H9 (cell line): ENCODE results near the gene ACOT7. TPM values are rescaled to one million over a fixed set of nuclear protein-coding genes. Genes with fewer than 3 reads are reported as not detected.

ENCODE experiments used
- DNase-seq: peaks from one replicate; pipeline ENCODE4 v3.0.0-alpha.2; 2017
- H2AFZ ChIP-seq: one replicate; pipeline ENCODE4 v1.6.1; 2013; ENCODE audit warnings: mild to moderate bottlenecking, low read length, control low read depth, moderate library complexity
- H2AK5ac ChIP-seq: 2 replicates; pipeline ENCODE4 v1.6.1; 2013; ENCODE audit warnings: low read length, control low read depth, mixed read lengths; ENCODE audit not compliant: insufficient read length
- H2BK120ac ChIP-seq: one replicate; pipeline ENCODE4 v1.6.1; 2013; ENCODE audit warnings: low read depth, mild to moderate bottlenecking, low read length, control low read depth, inconsistent platforms; ENCODE audit not compliant: poor library complexity, severe bottlenecking
- H2BK12ac ChIP-seq: 2 replicates; pipeline ENCODE4 v1.6.1; 2013; ENCODE audit warnings: low read length, control low read depth, mixed read lengths, low read depth; ENCODE audit not compliant: insufficient read length
- H2BK15ac ChIP-seq: 2 replicates; pipeline ENCODE4 v1.6.1; 2013; ENCODE audit warnings: low read depth, low read length, control low read depth
- H2BK20ac ChIP-seq: one replicate; pipeline ENCODE4 v1.6.1; 2013; ENCODE audit warnings: low read depth, mild to moderate bottlenecking, low read length, control low read depth, inconsistent platforms; ENCODE audit not compliant: poor library complexity, severe bottlenecking
- H2BK5ac ChIP-seq: 2 replicates; pipeline ENCODE4 v1.6.1; 2013; ENCODE audit warnings: low read length, control low read depth, mixed read lengths; ENCODE audit not compliant: insufficient read length
- H3K14ac ChIP-seq: 2 replicates; pipeline ENCODE4 v1.6.1; 2013; ENCODE audit warnings: low read length, control low read depth; ENCODE audit not compliant: insufficient read depth
- H3K18ac ChIP-seq: 2 replicates; pipeline ENCODE4 v1.6.1; 2013; ENCODE audit warnings: low read depth, mild to moderate bottlenecking, mixed read lengths, low read length, control low read depth; ENCODE audit not compliant: insufficient read length
- H3K23ac ChIP-seq: 2 replicates; pipeline ENCODE4 v1.6.1; 2013; ENCODE audit warnings: low read length, control low read depth, mixed read lengths, low read depth; ENCODE audit not compliant: insufficient read length
- H3K23me2 ChIP-seq: 2 replicates; pipeline ENCODE4 v1.6.1; 2013; ENCODE audit warnings: low read depth, mild to moderate bottlenecking, mixed read lengths, low read length, control low read depth; ENCODE audit not compliant: insufficient read length, poor library complexity, severe bottlenecking
- H3K27ac ChIP-seq: 2 replicates; pipeline ENCODE4 v1.5.1; 2013; ENCODE audit warnings: low read length, control low read depth, mixed read lengths, low read depth; ENCODE audit not compliant: insufficient read length
- H3K27me3 ChIP-seq: 2 replicates; pipeline ENCODE4 v1.6.1; 2013; ENCODE audit warnings: low read length, control low read depth, inconsistent platforms; ENCODE audit not compliant: insufficient read depth
- H3K4ac ChIP-seq: 2 replicates; pipeline ENCODE4 v1.6.1; 2013; ENCODE audit warnings: low read depth, mild to moderate bottlenecking, control low read depth, inconsistent platforms, low read length, moderate library complexity
- H3K4me1 ChIP-seq: 2 replicates; pipeline ENCODE4 v1.6.1; 2013; ENCODE audit warnings: low read length, control low read depth, inconsistent platforms; ENCODE audit not compliant: insufficient read depth
- H3K4me2 ChIP-seq: 2 replicates; pipeline ENCODE4 v1.6.1; 2013; ENCODE audit warnings: low read length, control low read depth, mixed read lengths; ENCODE audit not compliant: insufficient read length, insufficient read depth
- H3K56ac ChIP-seq: 2 replicates; pipeline ENCODE4 v1.6.1; 2013; ENCODE audit warnings: low read depth, mild to moderate bottlenecking, mixed read lengths, low read length, control low read depth; ENCODE audit not compliant: insufficient read length
- H3K79me1 ChIP-seq: 2 replicates; pipeline ENCODE4 v1.6.1; 2013; ENCODE audit warnings: low read depth, mild to moderate bottlenecking, moderate library complexity, low read length, control low read depth, inconsistent platforms; ENCODE audit not compliant: insufficient read depth, poor library complexity, severe bottlenecking
- H3K79me2 ChIP-seq: 2 replicates; pipeline ENCODE4 v1.6.1; 2013; ENCODE audit warnings: low read length, control low read depth, inconsistent platforms; ENCODE audit not compliant: insufficient read depth
- H3K9ac ChIP-seq: 2 replicates; pipeline ENCODE4 v1.6.1; 2013; ENCODE audit warnings: low read length, control low read depth, mixed read lengths; ENCODE audit not compliant: insufficient read length; ENCODE audit errors: extremely low read depth
- H3K9me3 ChIP-seq: one replicate; pipeline ENCODE4 v1.6.1; 2013; ENCODE audit warnings: low read depth, low read length, inconsistent platforms; ENCODE audit not compliant: control insufficient read depth
- H3T11ph ChIP-seq: one replicate; pipeline ENCODE4 v1.6.1; 2013; ENCODE audit warnings: mild to moderate bottlenecking, low read length, control low read depth, inconsistent platforms
- H4K20me1 ChIP-seq: one replicate; pipeline ENCODE4 v1.6.1; 2013; ENCODE audit not compliant: control insufficient read depth, insufficient read length, insufficient read depth
- H4K5ac ChIP-seq: 2 replicates; pipeline ENCODE4 v1.6.1; 2013; ENCODE audit warnings: low read depth, mild to moderate bottlenecking, mixed read lengths, low read length, control low read depth; ENCODE audit not compliant: insufficient read length
- H4K8ac ChIP-seq: replicated peaks from 2 replicates; pipeline ENCODE4 v1.6.1; 2013; ENCODE audit warnings: low read length, control low read depth, mixed read lengths, low read depth; ENCODE audit not compliant: insufficient read length
- H4K91ac ChIP-seq: 2 replicates; pipeline ENCODE4 v1.6.1; 2013; ENCODE audit warnings: low read depth, mild to moderate bottlenecking, moderate library complexity, mixed read lengths, low read length, control low read depth; ENCODE audit not compliant: insufficient read length
- H3K27ac Mint-ChIP-seq, 3 experiments: 2 replicates in 2 of 3; 3 replicates in 1 of 3; pipeline ENCODE4 v1.8.0; 2020 to 2021; ENCODE audit warnings: mixed read lengths in 3 of 3, mild to moderate bottlenecking in 1 of 3, moderate library complexity in 1 of 3
- H3K27me3 Mint-ChIP-seq: 2 replicates; pipeline ENCODE4 v1.8.0; 2021; ENCODE audit warnings: low read depth, mild to moderate bottlenecking, moderate library complexity, mixed read lengths
- H3K36me3 Mint-ChIP-seq, 3 experiments: 2 replicates in 2 of 3; 3 replicates in 1 of 3; pipeline ENCODE4 v1.8.0; 2020 to 2021; ENCODE audit warnings: low read depth in 3 of 3, mixed read lengths in 3 of 3; ENCODE audit not compliant: insufficient read depth in 1 of 3
- H3K4me1 Mint-ChIP-seq, 2 experiments: 2 replicates each; pipeline ENCODE4 v1.8.0; 2020; ENCODE audit warnings: mixed read lengths in 2 of 2
- H3K4me3 Mint-ChIP-seq, 2 experiments: 2 replicates in 1 of 2; 3 replicates in 1 of 2; pipeline ENCODE4 v1.8.0; 2020 to 2021; ENCODE audit warnings: mild to moderate bottlenecking in 2 of 2, mixed read lengths in 2 of 2, moderate library complexity in 1 of 2
- H3K9me3 Mint-ChIP-seq, 2 experiments: 2 replicates in 1 of 2; 3 replicates in 1 of 2; pipeline ENCODE4 v1.8.0; 2020; ENCODE audit warnings: mild to moderate bottlenecking in 2 of 2, mixed read lengths in 2 of 2, moderate library complexity in 1 of 2
- WGBS: extraction: QIAGEN DNeasy Blood & Tissue Kit; methylation state at CpG from one replicate; pipeline ENCODE4 v1.1.7; 2013; ENCODE audit warnings: missing lambda C conversion rate, low lambda C conversion rate, mixed read lengths; ENCODE audit not compliant: insufficient read length; ENCODE audit errors: extremely low coverage; 5-methylcytosine and 5-hydroxymethylcytosine counted together
- total RNA-seq: library from RNA; stranded (reverse); gene quantifications from 2 replicates; pipeline ENCODE4 v1.2.1, GENCODE V29; 2021
- TF ChIP-seq, protein P1 (sequence below): fragments of 200-600 bp; sonication (generic); conservative IDR thresholded peaks from 3 replicates; pipeline ENCODE4 v1.8.0; 2021; ENCODE audit warnings: antibody characterized with exemption, mild to moderate bottlenecking

ACOT7 gene
- total RNA-seq, 1 experiment from 2014 or later, result 87.4 TPM

DNA sequence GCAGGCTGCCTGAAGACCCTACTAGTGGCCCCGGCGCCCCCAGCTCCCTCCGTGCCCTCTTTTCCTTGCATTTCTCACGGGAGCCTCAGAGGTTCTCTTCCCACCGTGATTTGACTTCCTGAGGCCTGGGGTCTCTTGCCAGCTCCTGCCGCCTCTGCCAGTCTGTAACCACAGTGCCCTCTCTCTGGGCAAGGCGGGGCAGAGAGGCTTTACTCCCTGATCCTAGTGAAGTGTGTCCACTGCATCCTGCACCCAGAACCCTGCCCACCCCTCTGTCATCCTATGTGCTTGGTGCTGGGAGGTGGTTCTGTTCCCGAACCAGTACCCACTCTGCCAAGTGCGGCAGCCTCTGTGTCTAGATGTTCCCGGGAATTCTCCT, 33.4 kb upstream of the ACOT7 start:
- H4K5ac ChIP-seq, result no peak overlapping the region
- peaks cover 3% of the 10 kb centered on the region for H3K23me2 ChIP-seq
- H3K79me2 ChIP-seq, result no peaks in the 10 kb centered on the region
- H2AFZ ChIP-seq, result no peak overlapping the region
- H3K27me3 ChIP-seq, result peaks cover 31% of the 10 kb centered on the region; the same call in 1 of the 2 replicates
- Mint-ChIP-seq H3K36me3 (no peaks in the 10 kb centered on the region), H3K9me3 (peaks cover 0 to 3% of the 10 kb centered on the region in 2 experiments; a peak in 2 of 5 replicates), H3K27me3 (peaks cover 80% of the 10 kb centered on the region), H3K4me3 (no peak overlapping the region), H3K4me1 (peaks cover 17 to 24% of the 10 kb centered on the region in 2 experiments), H3K27ac (no peak overlapping the region)
- no peak overlapping the region for H3K4ac ChIP-seq
- no peak overlapping the region for H3K9ac ChIP-seq
- H3K56ac ChIP-seq, result no peak overlapping the region
- H2BK15ac ChIP-seq, result no peak overlapping the region
- TF ChIP-seq, protein P1, sequence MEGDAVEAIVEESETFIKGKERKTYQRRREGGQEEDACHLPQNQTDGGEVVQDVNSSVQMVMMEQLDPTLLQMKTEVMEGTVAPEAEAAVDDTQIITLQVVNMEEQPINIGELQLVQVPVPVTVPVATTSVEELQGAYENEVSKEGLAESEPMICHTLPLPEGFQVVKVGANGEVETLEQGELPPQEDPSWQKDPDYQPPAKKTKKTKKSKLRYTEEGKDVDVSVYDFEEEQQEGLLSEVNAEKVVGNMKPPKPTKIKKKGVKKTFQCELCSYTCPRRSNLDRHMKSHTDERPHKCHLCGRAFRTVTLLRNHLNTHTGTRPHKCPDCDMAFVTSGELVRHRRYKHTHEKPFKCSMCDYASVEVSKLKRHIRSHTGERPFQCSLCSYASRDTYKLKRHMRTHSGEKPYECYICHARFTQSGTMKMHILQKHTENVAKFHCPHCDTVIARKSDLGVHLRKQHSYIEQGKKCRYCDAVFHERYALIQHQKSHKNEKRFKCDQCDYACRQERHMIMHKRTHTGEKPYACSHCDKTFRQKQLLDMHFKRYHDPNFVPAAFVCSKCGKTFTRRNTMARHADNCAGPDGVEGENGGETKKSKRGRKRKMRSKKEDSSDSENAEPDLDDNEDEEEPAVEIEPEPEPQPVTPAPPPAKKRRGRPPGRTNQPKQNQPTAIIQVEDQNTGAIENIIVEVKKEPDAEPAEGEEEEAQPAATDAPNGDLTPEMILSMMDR, result no peak
- no peak overlapping the region for H4K91ac ChIP-seq
- H3K4me2 ChIP-seq, result no peak overlapping the region
- no peak overlapping the region for H3K18ac ChIP-seq
- no peak overlapping the region for H2BK12ac ChIP-seq
- no peak overlapping the region for H4K8ac ChIP-seq
- no CpG with 5 or more reads among the region's 10 CpGs for WGBS
- H3K79me1 ChIP-seq, result no peaks in the 10 kb centered on the region
- H3K4me1 ChIP-seq, result no peaks in the 10 kb centered on the region
- no peak overlapping the region for H2AK5ac ChIP-seq
- H2BK20ac ChIP-seq, result no peak overlapping the region
- H3K9me3 ChIP-seq, result no peaks in the 10 kb centered on the region
- DNase-seq, result no peak
- no peak overlapping the region for H3K27ac ChIP-seq
- no peak overlapping the region for H3T11ph ChIP-seq
- no peak overlapping the region for H3K23ac ChIP-seq
- H2BK5ac ChIP-seq, result no peak overlapping the region
- no peak overlapping the region for H3K14ac ChIP-seq
- H4K20me1 ChIP-seq, result no peaks in the 10 kb centered on the region
- H2BK120ac ChIP-seq, result no peak overlapping the region
